ENCODE measurements around the gene CEP78. TPM values are rescaled to one million over a fixed set of nuclear protein-coding genes. Genes with fewer than 3 reads are reported as not detected.
"Not testable (repeated sequence)": the region's sequence is repeated elsewhere in the genome, so short reads cannot be mapped to it uniquely, and the experiment has no call there.

CEP78 gene
- total RNA-seq, 1 donor from 2014 or later: 35.2 TPM

DNA sequence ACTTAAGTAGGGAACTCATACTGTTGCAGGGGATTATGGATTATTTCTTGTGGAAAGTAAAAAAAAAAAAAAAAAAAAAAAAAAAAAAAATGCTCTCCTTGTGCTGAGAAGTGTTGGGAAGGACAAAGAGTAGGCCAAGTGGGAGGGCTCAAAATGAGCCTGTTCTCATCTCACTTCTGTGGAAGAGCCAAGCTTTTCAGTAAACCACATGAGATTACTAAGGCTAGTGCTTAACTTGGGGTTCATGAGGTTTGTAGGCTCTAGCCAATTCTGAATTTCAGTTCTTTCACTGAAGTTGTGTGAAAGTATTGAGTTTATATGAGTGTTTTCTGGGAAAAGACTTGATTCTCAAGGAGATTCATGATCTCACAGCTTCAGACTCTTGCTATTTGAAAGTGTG lies 23.0 kb upstream of the CEP78 start:
- H3K36me3 Mint-ChIP-seq (ENCODE audit: low read depth): no peaks in the 10 kb centered on the region
- peaks cover 4% of the 10 kb centered on the region for H3K27me3 Mint-ChIP-seq (ENCODE audit: insufficient read depth)
- H3K4me1 Mint-ChIP-seq (ENCODE audit: low read depth): peaks cover 39% of the 10 kb centered on the region
- intact Hi-C loops (cut with micrococcal nuclease): loop anchor here (2.0 to 5.0 kb wide), 3 partner anchors 81 to 236 kb away; no protein-coding TSS in a partner anchor
- H3K9me3 Mint-ChIP-seq: no peaks in the 10 kb centered on the region
- DNase-seq (ENCODE audit: low spot score): no peak
- no peak overlapping the region for H3K27ac Mint-ChIP-seq
- no peak overlapping the region for H3K4me3 Mint-ChIP-seq

DNA sequence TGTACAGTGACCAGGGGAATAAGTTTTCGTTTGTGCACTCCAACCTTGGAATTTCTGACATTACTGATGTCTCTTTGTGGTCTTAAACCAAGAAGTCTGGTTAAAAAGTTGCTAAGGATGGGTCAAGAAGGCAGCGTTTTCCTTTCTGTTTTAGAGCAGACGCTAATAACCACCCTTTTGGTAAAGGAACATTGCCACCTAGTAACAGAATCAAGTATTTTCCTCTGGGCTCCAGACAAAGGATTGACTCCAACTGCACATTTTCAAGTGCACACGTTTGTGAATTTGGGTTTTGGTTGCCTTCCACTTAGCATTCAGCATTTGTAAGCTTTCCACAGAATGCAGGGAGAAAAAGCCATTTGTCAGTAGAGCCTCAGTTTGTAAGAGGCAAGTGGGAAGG lies 22.2 kb upstream of the CEP78 start:
- Mint-ChIP-seq H3K4me3 (no peak overlapping the region), H3K36me3 (ENCODE audit: low read depth) (no peaks in the 10 kb centered on the region), H3K9me3 (no peaks in the 10 kb centered on the region), H3K27me3 (ENCODE audit: insufficient read depth) (peaks cover 2% of the 10 kb centered on the region), H3K27ac (no peak overlapping the region), H3K4me1 (ENCODE audit: low read depth) (peaks cover 39% of the 10 kb centered on the region)
- intact Hi-C loops (cut with micrococcal nuclease): loop anchor here (2.0 to 5.0 kb wide), 3 partner anchors 81 to 236 kb away; no protein-coding TSS in a partner anchor
- DNase-seq (ENCODE audit: low spot score): no peak

DNA sequence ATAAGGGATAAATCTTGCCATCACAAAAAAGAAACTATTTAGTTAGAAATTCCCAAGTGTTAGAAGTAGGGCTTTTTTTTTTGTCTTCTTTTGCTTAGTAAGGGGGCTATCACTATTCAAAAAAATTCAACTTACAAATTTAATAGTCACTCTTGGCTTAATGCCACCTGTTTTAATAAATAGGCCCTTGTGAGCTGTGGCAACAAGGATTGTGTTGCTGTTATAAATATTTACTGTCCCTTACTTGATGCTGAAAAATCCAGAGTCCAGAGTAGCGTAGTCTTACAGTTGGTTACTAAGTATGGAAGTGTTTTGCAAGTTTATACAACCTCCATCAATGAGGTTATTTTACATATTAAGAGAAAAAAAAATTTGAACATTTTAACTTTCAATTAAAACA lies 21.4 kb upstream of the CEP78 start:
- DNase-seq (ENCODE audit: low spot score): no peak
- intact Hi-C loops (cut with micrococcal nuclease): loop anchor here (5.0 kb wide), 2 partner anchors 82 to 237 kb away; no protein-coding TSS in a partner anchor
- Mint-ChIP-seq H3K36me3 (ENCODE audit: low read depth) (no peaks in the 10 kb centered on the region), H3K27me3 (ENCODE audit: insufficient read depth) (no peaks in the 10 kb centered on the region), H3K27ac (no peak overlapping the region), H3K4me1 (ENCODE audit: low read depth) (peaks cover 39% of the 10 kb centered on the region), H3K4me3 (no peak overlapping the region), H3K9me3 (no peaks in the 10 kb centered on the region)

DNA sequence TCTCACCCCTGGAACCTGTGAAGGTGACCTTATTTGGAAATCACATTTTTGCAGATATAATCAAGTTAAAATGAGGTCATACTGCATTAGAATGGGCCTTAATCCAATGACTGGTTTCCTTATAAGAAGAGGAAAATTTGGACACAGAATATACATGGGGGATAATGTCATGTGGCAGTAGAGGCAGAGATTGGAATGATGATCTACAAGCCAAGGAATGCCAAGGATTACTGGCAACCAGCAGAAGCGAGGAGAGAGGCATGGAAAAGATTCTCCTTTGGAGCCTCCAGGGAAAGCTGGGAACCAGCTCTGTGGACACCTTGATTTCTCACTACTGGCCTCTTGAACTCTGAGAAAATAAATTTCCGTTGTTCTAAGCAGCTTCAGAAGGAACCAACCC lies 20.2 kb upstream of the CEP78 start:
- Mint-ChIP-seq H3K4me1 (ENCODE audit: low read depth) (peaks cover 31% of the 10 kb centered on the region), H3K27me3 (ENCODE audit: insufficient read depth) (no peaks in the 10 kb centered on the region)

DNA sequence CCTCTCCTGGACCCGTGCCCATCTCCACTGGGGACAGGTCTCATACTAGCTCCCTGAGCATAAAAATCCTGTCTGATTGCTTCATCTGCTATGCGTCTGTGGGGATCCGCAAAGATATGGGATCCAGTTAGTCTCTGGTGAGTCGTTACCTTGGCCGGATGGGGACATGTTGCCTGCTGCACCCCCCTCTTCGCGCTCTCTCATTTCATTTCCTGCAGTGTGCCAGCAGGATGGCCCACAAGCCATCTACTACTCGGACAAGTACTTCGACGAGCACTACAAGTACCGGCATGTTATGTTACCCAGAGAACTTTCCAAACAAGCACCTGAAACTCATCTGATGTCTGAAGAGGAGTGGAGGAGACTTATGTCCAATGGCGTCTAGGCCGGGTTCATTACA lies 17.0 kb upstream of the CEP78 start:
- H3K4me3 Mint-ChIP-seq: no peak overlapping the region
- no peak overlapping the region for H3K27ac Mint-ChIP-seq
- DNase-seq (ENCODE audit: low spot score): no peak
- H3K27me3 Mint-ChIP-seq (ENCODE audit: insufficient read depth): peaks cover 2% of the 10 kb centered on the region
- intact Hi-C loops (cut with micrococcal nuclease): no loop called here
- H3K9me3 Mint-ChIP-seq: no peaks in the 10 kb centered on the region
- no peaks in the 10 kb centered on the region for H3K36me3 Mint-ChIP-seq (ENCODE audit: low read depth)
- peaks cover under 1% of the 10 kb centered on the region for H3K4me1 Mint-ChIP-seq (ENCODE audit: low read depth)

More for the DNA sequence above, 20.2 kb upstream of the CEP78 start:
- no peak for DNase-seq (ENCODE audit: low spot score)
- no peak overlapping the region for H3K27ac Mint-ChIP-seq
- intact Hi-C loops (cut with micrococcal nuclease): no loop called here
- no peaks in the 10 kb centered on the region for H3K9me3 Mint-ChIP-seq
- H3K36me3 Mint-ChIP-seq (ENCODE audit: low read depth): no peaks in the 10 kb centered on the region
- no peak overlapping the region for H3K4me3 Mint-ChIP-seq

DNA sequence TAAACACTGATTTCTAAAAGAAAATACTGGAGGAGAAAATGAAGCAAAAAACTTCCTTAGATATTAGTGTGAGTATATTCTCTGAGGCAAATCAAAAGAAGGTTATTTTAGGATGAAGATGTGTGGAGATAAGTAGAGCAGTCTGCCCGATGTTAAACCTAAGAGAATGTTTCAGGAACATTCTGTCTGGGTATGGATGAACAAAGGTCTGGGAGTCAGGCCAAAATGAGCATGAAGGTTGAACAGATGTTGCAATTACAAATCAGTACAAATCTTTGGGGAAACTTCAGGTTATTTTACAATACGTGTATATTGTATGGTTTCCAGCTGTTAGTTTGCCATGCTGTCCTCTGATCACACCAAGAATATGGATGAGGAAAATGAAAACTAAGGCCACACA lies 14.4 kb upstream of the CEP78 start:
- intact Hi-C loops (cut with micrococcal nuclease): no loop called here
- no peak for DNase-seq (ENCODE audit: low spot score)
- Mint-ChIP-seq H3K9me3 (no peaks in the 10 kb centered on the region), H3K27me3 (ENCODE audit: insufficient read depth) (peaks cover 11% of the 10 kb centered on the region), H3K4me1 (ENCODE audit: low read depth) (no peaks in the 10 kb centered on the region), H3K4me3 (no peak overlapping the region), H3K27ac (no peak overlapping the region), H3K36me3 (ENCODE audit: low read depth) (no peaks in the 10 kb centered on the region)

DNA sequence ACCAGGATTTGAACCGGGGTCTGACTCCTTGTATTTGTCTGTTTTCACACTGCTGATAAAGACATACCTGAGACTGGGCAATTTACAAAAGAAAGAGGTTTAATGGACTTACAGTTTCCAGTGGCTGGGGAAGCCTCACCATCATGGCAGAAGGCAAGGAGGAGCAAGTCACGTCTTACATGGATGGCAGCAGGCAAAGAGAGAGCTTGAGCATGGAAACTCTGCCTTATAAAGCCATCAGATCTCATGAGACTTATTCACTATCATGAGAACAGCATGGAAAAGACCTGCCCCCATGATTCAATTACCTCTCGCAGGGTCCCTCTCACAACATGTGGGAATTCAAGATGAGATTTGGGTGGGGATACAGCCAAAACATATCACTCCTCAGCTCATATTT lies 14.0 kb upstream of the CEP78 start:
- H3K9me3 Mint-ChIP-seq; DNase-seq (ENCODE audit: low spot score); H3K27ac Mint-ChIP-seq; intact Hi-C loops (cut with micrococcal nuclease); H3K4me1 Mint-ChIP-seq (ENCODE audit: low read depth); H3K4me3 Mint-ChIP-seq; H3K36me3 Mint-ChIP-seq (ENCODE audit: low read depth): not testable (repeated sequence)
- H3K27me3 Mint-ChIP-seq (ENCODE audit: insufficient read depth): peaks cover 12% of the 10 kb centered on the region

DNA sequence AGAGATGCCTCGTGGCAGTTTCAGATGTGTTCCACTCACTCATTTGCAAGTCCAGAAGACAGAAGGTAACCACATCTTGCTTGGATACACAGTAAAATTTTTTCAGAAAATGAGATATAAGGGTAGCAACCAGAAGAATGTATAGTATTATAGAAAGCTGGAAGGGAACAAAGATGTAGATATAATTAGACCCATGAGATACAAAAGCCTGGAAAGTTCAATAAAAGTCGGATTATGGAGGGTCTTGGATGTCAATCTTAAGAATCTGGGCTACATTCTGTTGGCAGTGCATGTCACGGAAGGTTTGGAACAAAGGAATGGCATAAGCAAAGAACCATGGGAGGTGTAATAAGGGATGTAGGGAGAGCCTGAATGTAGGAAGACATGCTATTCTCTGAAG lies 5.1 kb upstream of the CEP78 start:
- H3K27ac Mint-ChIP-seq: no peak overlapping the region
- no peaks in the 10 kb centered on the region for H3K4me1 Mint-ChIP-seq (ENCODE audit: low read depth)
- intact Hi-C loops (cut with micrococcal nuclease): loop anchor here (10.0 kb wide), 2 partner anchors 776 to 1344 kb away; partner anchors contain the start of gene TLE4
- peaks cover under 1% of the 10 kb centered on the region for H3K36me3 Mint-ChIP-seq (ENCODE audit: low read depth)
- no peaks in the 10 kb centered on the region for H3K9me3 Mint-ChIP-seq
- H3K27me3 Mint-ChIP-seq (ENCODE audit: insufficient read depth): peaks cover 20% of the 10 kb centered on the region
- DNase-seq (ENCODE audit: low spot score): no peak
- H3K4me3 Mint-ChIP-seq: no peak overlapping the region

DNA sequence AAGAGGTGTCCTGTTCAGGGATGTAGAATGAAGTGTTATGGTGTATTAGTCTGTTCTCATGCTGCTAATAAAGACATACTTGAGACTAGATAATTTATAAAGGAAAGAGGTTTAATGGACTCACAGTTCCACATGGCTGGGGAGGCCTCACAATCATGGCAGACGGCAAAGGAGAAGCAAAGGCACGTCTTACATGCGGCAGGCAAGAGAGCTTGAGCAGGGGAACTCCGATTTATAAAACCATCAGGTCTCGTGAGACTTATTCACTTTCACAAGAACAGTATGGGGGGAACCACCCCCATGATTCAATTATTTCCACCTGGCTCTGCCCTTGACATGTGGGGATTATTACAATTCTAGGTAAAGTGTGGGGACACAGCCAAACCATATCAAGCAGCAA lies 3.4 kb upstream of the CEP78 start:
- not testable (repeated sequence) for H3K9me3 Mint-ChIP-seq; H3K36me3 Mint-ChIP-seq (ENCODE audit: low read depth); H3K27me3 Mint-ChIP-seq (ENCODE audit: insufficient read depth); H3K27ac Mint-ChIP-seq; H3K4me1 Mint-ChIP-seq (ENCODE audit: low read depth); DNase-seq (ENCODE audit: low spot score); H3K4me3 Mint-ChIP-seq
- intact Hi-C loops (cut with micrococcal nuclease): loop anchor here (10.0 kb wide), 2 partner anchors 778 to 1342 kb away; partner anchors contain the start of gene TLE4

DNA sequence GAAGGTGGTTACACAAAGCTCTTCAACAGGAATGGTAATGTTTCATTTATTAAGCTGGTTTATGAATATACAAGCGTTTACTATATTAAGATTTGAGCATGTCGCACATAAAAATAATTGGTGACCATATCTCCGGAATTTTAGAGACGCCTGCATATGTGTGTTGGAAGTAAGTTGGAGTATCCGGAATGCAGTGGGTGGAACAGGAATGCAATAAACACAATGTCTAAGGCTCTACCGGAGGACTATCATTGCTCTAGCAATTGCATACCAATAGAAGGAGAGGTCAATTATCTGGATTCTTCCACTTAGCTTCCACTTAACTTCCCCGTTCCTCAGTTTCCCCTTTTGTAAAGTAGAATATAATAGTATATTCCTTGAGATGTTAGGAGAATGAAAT lies 1.1 kb upstream of the CEP78 start:
- DNase-seq (ENCODE audit: low spot score): no peak
- peaks cover 26% of the 10 kb centered on the region for H3K4me1 Mint-ChIP-seq (ENCODE audit: low read depth)
- intact Hi-C loops (cut with micrococcal nuclease): loop anchor here (1.0 to 10.0 kb wide), 4 partner anchors 24 to 1340 kb away; partner anchors contain the start of gene TLE4
- H3K36me3 Mint-ChIP-seq (ENCODE audit: low read depth): peaks cover 11% of the 10 kb centered on the region
- no peak overlapping the region for H3K27ac Mint-ChIP-seq
- H3K9me3 Mint-ChIP-seq: no peaks in the 10 kb centered on the region
- H3K27me3 Mint-ChIP-seq (ENCODE audit: insufficient read depth): peaks cover 4% of the 10 kb centered on the region
- no peak overlapping the region for H3K4me3 Mint-ChIP-seq

DNA sequence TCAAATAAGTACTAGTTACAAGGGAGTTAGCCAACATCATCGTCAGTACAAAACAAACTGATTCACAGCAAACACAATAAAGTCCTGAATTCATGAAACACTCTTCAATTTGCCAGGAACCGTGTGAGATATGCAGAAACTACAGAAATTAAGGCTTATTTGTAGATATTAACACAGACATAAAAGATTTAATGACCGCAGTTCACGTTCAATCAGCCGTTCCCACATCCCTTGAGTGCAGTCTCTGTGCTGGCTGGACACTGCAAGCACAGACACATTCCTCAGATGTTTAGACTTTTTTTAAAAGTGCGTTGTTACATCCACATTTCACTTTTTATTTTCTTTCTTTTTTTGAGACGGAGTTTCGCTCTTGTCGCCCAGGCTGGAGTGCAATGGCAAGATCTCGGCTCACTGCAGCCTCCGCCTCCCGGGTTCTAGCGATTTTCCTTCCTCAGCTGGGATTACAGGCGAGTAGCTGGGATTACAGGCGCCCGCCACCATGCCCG lies 566 bp upstream of the CEP78 start:
- Mint-ChIP-seq H3K4me3 (no peak overlapping the region), H3K9me3 (no peaks in the 10 kb centered on the region), H3K27ac (peak overlapping the region; percentile 92), H3K27me3 (ENCODE audit: insufficient read depth) (peaks cover 4% of the 10 kb centered on the region), H3K36me3 (ENCODE audit: low read depth) (peaks cover 13% of the 10 kb centered on the region), H3K4me1 (ENCODE audit: low read depth) (peaks cover 31% of the 10 kb centered on the region)
- intact Hi-C loops (cut with micrococcal nuclease): loop anchor here (1.0 to 10.0 kb wide), 4 partner anchors 25 to 1339 kb away; partner anchors contain the start of gene TLE4
- DNase-seq (ENCODE audit: low spot score): no peak

DNA sequence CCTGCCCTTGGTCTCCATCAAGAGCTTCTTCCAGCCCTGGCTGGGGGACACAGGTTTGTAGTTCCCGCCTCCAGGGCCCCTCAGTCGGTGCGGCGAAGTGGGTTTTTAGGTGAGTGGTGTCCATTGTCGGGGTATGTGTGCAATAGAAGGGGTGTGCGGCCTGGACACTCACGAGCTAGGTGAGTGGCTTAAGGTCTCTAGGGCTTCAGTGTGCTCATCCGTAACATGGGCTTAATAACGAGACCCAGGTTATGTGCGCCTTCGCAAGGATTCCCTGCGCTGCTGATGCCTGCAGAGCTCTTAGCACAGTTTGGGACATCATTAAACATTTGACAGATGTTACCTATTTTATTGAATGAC lies 656 bp downstream of the CEP78 start:
- Mint-ChIP-seq H3K36me3 (ENCODE audit: low read depth) (peaks cover 17% of the 10 kb centered on the region), H3K27ac (peak overlapping the region; percentile 66), H3K9me3 (no peaks in the 10 kb centered on the region), H3K27me3 (ENCODE audit: insufficient read depth) (no peaks in the 10 kb centered on the region), H3K4me3 (no peak overlapping the region), H3K4me1 (ENCODE audit: low read depth) (peaks cover 31% of the 10 kb centered on the region)
- DNase-seq (ENCODE audit: low spot score): no peak
- intact Hi-C loops (cut with micrococcal nuclease): loop anchor here (1.0 to 10.0 kb wide), 7 partner anchors 36 to 1338 kb away; partner anchors contain the start of genes PSAT1, TLE4 and VPS13A

DNA sequence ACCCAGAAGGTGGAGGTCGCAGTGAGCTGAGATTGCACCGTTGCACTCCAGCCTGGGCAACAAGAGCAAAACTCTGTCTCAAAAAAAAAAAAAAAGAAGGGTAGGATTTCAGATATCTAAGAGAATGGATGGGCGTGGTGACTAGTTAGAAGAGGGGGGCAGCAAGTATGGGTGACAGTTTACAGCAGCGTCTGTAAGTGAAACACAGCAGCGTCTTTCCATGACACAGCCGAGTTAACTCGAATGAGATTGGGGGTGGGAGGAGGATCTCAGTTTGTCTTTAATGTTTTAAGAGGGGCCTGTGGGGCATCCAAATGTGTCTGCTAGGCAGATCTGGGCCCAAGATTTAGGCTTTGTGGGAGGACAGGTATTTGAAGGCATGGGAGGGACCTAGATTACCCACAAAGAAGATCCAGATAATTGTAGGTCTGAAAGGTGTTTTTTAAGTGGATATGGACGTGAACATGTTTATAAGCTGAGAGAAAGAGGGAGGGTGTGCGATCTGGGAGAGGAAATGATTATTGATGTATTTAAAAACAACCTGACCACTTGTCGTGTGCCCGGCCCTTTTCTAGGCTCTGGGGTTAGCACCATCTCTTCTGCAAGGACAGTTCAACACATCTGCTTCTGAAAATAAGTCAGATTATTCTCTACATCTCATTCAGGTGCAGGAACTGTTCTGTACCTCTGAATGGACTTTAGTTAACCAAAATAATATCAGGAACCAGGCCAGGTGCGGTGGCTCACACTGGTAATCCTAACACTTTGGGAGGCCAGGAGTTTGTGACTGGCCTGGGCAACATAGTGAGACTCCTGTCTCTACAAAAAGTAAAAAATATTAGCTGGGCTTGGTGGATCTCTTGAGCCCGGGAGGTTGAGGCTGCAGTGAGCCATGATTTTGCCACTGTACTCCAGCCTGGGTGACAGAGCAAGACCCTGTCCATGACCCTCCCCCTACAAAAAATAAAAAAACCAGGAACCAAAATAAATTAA lies 2.5 kb downstream of the CEP78 start:
- intact Hi-C loops (cut with micrococcal nuclease): loop anchor here (10.0 kb wide), 2 partner anchors 784 to 1336 kb away; partner anchors contain the start of gene TLE4
- no peak for DNase-seq (ENCODE audit: low spot score)
- no peaks in the 10 kb centered on the region for H3K27me3 Mint-ChIP-seq (ENCODE audit: insufficient read depth)
- peaks cover 21% of the 10 kb centered on the region for H3K36me3 Mint-ChIP-seq (ENCODE audit: low read depth)
- H3K4me3 Mint-ChIP-seq: peak overlapping the region; percentile 52
- peaks cover 38% of the 10 kb centered on the region for H3K4me1 Mint-ChIP-seq (ENCODE audit: low read depth)
- H3K27ac Mint-ChIP-seq: no peak overlapping the region
- no peaks in the 10 kb centered on the region for H3K9me3 Mint-ChIP-seq

Data from activated T-helper 1 cell treated with anti-CD3 and anti-CD28 coated beads, Interleukin-12 subunit alpha, Interleukin-12 subunit beta, Interleukin-2, Interleukin-4 antibody, amounts not matched to agents 30 ng/mL and 10 ng/mL and 1 ng/mL, durations not matched to agents 14 hours and 24 hours and 36 hours (primary cell).